GM21423 (cell line): ENCODE measurements around the gene MESP2.

ENCODE experiments used
- ATAC-seq: cut with Tn5 transposase; IDR thresholded peaks from one replicate; pipeline ENCODE4 v1.9.1; 2021; ENCODE audit warnings: mild to moderate bottlenecking, moderate library complexity; ENCODE audit not compliant: unreplicated experiment

MESP2 gene, protein sequence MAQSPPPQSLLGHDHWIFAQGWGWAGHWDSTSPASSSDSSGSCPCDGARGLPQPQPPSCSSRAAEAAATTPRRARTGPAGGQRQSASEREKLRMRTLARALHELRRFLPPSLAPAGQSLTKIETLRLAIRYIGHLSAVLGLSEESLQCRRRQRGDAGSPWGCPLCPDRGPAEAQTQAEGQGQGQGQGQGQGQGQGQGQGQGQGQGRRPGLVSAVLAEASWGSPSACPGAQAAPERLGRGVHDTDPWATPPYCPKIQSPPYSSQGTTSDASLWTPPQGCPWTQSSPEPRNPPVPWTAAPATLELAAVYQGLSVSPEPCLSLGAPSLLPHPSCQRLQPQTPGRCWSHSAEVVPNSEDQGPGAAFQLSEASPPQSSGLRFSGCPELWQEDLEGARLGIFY

GRCh38 chr15:89776274-89777072 is at the start of gene MESP2:
Gene MESP2 (plus strand): TSS chr15:89776332. CDS start chr15:89776358, 26 bp downstream.
- peak; percentile 67 for ATAC-seq

DNA sequence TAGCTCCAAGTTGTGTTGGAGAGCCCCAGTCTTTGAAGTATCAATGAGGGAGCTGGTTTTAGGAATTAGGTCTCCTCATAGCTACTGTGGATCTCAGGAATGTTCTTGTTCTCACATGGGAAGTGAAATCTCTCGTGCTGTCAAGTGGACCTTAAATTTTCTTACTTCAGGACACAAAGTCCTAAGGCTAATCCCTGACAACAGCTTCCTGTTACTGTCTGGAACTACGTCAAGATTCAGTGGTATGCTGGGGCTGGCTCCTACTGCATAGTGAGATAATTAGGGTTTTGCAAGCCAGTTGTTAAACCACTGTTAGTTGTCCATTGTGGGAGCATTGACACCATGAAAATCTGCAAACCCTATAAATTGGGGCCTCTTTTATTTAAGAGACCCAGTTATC is 47.9 kb upstream of the MESP2 start:
- ATAC-seq = no peak

GRCh38 chr15:89731275-89731674 is 44.9 kb upstream of the MESP2 start:
- ATAC-seq = no peak

DNA sequence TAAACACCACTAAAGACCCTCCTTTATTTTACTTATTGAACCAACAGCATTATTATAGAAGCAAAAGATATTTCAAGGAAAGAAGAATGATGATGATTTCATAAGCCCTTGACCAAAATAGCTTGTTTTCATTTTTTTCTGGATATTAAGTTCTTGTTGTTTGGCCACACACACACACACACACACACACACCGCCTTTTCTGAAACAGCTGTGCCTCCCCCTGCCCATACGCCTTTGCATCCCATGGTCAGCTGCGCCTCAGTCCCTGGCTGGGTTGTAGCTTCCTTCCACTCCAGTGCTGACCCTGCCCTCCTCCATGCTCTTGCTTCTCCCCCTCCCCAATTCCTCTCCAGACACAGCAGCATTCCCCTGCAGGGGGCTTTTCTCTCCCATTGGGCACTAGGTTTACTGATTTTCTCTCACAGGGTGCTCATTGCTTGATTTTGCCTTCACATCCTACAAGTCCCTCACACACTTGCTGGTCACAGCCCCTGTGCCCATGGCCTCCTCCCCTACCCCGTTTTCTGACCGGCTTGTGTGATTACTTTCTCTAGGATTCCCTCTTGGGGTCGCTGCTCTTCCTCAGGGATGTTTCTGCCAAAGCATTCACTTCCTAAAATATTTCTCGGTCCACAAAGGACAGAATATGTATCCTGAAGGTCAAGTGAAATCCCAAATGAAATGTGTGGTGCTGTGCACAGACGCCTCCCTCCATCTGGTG is 43.5 kb upstream of the MESP2 start:
- no peak for ATAC-seq

- ATAC-seq = no peak
Observed at GRCh38 chr15:89735773-89736172, 40.4 kb upstream of the MESP2 start.

- peak; percentile 60 for ATAC-seq
Observed at GRCh38 chr15:89740137-89740536, 36.0 kb upstream of the MESP2 start.

DNA sequence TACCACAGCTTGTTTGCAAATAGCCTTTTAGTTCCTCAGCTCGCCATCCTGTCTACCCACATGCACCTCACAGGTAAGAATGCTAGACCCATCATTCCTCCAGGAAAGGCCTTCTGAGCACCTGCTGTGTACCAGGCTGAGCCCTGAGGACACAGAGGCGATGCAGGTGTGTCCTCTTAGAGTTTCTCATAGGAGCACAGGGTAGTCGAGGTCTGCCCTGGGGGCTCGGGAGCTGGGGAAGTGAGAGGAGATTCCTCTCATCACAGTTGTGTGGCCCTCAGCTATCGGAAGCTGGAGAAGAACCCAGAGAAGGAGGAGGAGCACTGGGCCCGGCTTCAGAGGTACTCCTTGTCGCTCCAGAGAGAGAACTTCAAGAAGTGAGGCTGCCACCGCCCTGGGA is 33.1 kb upstream of the MESP2 start:
- ATAC-seq = no peak

- ATAC-seq = no peak
Observed at GRCh38 chr15:89743594-89743993, 32.5 kb upstream of the MESP2 start.

DNA sequence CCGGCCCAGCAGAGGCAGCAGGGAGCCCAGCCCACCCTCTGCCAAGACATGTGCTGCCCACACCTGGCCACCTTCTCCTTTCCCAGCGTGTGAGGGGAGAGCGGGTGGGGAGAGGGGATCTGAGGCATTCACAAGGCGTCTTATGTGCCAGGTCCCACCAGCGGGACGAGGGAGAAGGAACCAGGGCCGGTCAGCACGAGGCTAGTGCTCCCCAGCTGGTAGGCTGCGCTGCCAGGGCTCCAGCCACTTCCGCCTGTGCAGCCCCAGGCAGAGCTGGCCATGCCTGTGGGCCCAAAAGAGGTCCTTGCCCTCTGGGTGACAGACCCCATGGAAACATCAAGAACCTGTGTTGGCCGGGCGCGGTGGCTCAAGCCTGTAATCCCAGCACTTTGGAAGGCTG is 31.0 kb upstream of the MESP2 start:
- ATAC-seq = no peak

GRCh38 chr15:89745768-89746167 is 30.4 kb upstream of the MESP2 start:
- no peak for ATAC-seq

GRCh38 chr15:89746386-89746780 is 29.7 kb upstream of the MESP2 start:
- ATAC-seq = no peak

DNA sequence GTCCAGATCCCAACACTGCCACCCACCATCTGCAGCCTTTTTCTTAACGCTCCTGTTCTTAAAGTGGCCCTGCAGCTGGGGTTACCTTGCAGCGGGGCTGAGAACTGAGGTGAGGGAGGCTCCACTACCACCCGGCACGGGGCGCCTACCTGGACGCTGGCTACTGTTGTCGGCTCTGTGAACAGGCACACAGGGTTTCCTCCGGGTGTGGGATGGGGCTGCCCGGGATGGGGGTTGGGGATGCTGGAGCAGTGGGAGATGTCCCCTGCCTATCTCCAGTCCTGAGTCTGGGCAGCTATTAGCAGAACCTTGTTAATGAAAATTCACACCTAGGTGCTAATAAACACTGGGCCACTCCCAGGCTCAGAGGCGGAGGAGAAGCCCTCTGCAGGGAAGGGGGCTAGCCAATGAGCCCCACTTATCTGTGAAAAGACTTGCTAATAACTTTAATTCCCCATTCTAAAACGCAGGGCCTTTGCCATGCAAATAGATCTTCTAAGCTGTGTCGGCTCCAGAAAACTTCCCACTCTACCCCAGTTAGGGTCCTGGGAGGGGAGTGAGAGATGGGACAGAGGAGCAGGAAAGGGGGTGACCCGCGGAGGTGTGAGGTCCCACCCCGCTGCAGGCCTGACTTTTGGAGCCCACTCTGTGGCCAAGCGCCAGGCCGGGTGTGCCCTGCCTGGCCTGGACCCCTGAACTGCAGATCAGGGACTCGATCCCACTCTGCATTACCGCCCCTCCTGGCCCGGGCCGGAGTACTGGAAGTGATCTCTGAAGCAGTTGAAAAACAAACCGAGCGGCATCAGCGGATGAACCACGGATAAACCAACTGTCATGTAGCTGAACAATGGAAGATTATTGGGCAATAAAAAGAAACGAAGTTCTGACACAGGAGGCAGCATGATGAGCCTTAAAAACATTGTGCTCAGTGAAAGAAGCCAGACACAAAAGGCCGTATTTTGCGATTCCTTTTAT is 28.1 kb upstream of the MESP2 start:
- no peak for ATAC-seq

DNA sequence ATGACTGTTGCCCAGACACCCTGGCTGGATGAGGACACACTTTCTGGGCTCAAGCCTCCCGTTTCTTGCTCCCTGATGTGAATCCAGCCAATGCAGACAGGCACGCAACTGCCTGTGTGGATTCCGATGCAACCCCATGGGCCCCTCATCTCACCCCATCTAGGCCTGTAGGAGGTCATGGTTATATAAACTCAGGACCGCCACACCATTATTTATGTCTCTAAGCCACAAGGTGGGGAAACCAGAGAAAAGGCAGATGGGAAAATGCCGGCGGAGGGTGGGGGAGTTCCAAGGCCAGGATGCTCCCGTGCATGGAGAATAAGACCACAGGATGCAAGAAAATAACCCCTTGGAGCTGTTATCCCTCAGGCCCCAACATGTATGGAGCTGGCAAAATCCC is 27.1 kb upstream of the MESP2 start:
- ATAC-seq = no peak

GRCh38 chr15:89749526-89749925 is 26.6 kb upstream of the MESP2 start:
- no peak for ATAC-seq

- peak; percentile 8 for ATAC-seq
Observed at GRCh38 chr15:89749951-89750559, 26.1 kb upstream of the MESP2 start.

DNA sequence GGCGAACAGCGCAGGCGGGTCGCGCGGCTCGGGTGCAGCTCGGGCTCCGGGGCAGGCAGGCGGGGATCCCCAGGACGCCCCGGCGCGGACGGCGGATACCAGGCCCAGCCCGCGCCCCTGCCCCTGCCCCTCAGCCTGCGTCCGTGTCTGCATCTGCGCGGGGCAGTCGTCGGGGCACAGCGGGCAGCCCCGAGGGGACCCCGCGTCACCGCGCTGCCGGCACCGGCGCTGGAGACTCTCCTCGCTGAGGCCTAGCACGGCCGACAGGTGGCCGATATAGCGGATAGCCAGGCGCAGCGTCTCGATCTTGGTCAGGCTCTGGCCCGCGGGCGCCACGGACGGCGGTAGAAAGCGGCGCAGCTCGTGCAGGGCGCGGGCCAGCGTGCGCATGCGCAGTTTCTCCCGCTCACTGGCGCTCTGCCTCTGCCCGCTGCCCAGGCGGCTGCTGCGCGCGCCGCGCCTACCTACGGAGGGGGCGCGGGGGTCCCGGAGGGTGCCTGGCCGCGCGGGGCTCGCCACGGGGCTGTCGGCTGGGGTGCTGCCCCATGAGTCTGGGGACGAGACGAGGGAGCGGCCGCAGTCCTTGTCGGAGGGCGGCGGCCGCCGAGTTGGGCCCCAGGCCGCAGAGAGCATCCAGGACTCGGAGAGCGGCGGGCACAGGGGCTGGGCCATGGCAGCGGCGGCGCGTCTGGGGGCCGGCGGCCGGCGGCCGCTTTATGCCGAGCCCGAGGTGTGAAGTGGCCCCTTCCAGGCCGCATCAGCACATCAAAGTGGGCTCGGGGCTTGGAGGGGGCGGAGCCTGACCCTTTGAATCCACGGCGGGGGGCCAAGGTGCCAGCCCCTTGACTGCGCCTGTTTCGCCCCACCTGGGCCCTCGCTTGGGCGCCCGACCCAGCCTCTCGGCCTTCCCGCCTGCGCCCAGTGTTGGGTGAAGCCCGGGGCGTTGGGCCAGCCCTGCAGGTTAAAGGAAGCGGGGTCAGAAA is 25.3 kb upstream of the MESP2 start, which contains the start of gene MESP1:
Gene MESP1 (minus strand): TSS at position 690 of the 983 bp plus-strand sequence. CDS start 18 bp downstream, at position 672.
- peak; percentile 92 for ATAC-seq

- no peak for ATAC-seq
Observed at GRCh38 chr15:89751748-89752147, 24.4 kb upstream of the MESP2 start.

DNA sequence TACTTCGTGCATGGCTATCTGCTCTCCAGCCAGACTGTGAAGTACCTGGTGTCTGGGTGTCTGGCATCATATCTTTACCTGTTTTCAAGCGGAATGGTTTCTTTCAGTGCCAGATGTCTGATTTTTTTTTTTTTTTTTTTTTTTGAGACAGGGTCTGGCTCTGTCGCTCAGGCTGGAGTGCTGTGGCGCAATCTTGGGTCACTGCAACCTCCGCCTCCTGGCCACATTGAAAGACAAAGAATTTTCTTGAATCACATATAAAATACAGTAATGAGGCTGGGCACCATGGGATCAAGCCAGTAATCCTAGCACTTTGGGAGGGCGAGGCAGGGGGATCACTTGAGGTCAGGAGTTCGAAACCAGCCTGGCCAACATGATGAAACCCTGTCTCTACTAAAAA is 22.3 kb upstream of the MESP2 start:
- no peak for ATAC-seq
